Measurements from ENCODE around the gene ARHGAP36. TPM values are rescaled to one million over a fixed set of nuclear protein-coding genes. Genes with fewer than 3 reads are reported as not detected.

Gene ARHGAP36
- total RNA-seq, 1 experiment from 2014 or later, result 0.37 TPM

- Histone ChIP-seq H3K14ac (ENCODE audit: insufficient read depth, low read length) (no peak overlapping the region; the same call in 1 of the 2 replicates), H3K9me3 (ENCODE audit: control insufficient read depth, low read depth, low read length) (no peaks in the 10 kb centered on the region), H4K8ac (replicated peaks; ENCODE audit: insufficient read length, low read depth, low read length) (no peak overlapping the region), H4K20me1 (ENCODE audit: control insufficient read depth, insufficient read depth, insufficient read length) (peaks cover 4% of the 10 kb centered on the region), H4K91ac (ENCODE audit: insufficient read length, low read depth, low read length) (no peak overlapping the region), H3K23me2 (ENCODE audit: insufficient read length, low read depth, low read length, poor library complexity, severe bottlenecking) (peaks cover 20% of the 10 kb centered on the region), H2BK20ac (ENCODE audit: low read depth, low read length, poor library complexity, severe bottlenecking) (no peak overlapping the region), H4K5ac (ENCODE audit: insufficient read length, low read depth, low read length) (no peak overlapping the region), H2AFZ (ENCODE audit: low read length) (no peak overlapping the region), H3K9ac (ENCODE audit: extremely low read depth, insufficient read length, low read length) (no peak overlapping the region), H3K4ac (ENCODE audit: low read depth, low read length) (no peak overlapping the region), H2BK12ac (ENCODE audit: insufficient read length, low read depth, low read length) (no peak overlapping the region), H3K79me2 (ENCODE audit: insufficient read depth, low read length) (no peaks in the 10 kb centered on the region), H3K4me2 (ENCODE audit: insufficient read depth, insufficient read length, low read length) (peak overlapping the region; percentile 90), H2BK120ac (ENCODE audit: low read depth, low read length, poor library complexity, severe bottlenecking) (no peak overlapping the region), H3K56ac (ENCODE audit: insufficient read length, low read depth, low read length) (no peak overlapping the region), H3K4me1 (ENCODE audit: insufficient read depth, low read length) (peaks cover 10% of the 10 kb centered on the region; the same call in 1 of the 2 replicates), H2BK15ac (ENCODE audit: low read depth, low read length) (no peak overlapping the region), H3K27me3 (ENCODE audit: insufficient read depth, low read length) (peaks cover 45% of the 10 kb centered on the region), H2BK5ac (ENCODE audit: insufficient read length, low read length) (no peak overlapping the region), H2AK5ac (ENCODE audit: insufficient read length, low read length) (no peak overlapping the region), H3K27ac (ENCODE audit: insufficient read length, low read depth, low read length) (no peak overlapping the region), H3T11ph (ENCODE audit: low read length) (no peak overlapping the region), H3K79me1 (ENCODE audit: insufficient read depth, low read depth, low read length, poor library complexity, severe bottlenecking) (no peaks in the 10 kb centered on the region), H3K18ac (ENCODE audit: insufficient read length, low read depth, low read length) (no peak overlapping the region), H3K23ac (ENCODE audit: insufficient read length, low read depth, low read length) (no peak overlapping the region)
- H3K4me3 Mint-ChIP-seq, result peak overlapping the region; percentile 57 to 90
- H3K4me1 Mint-ChIP-seq, result peaks cover 41 to 47% of the 10 kb centered on the region in 2 experiments
- no CpG with 5 or more reads among the region's 75 CpGs for WGBS (ENCODE audit: extremely low coverage, insufficient read length, low lambda C conversion rate)
- peaks cover 3 to 16% (median 14%) of the 10 kb centered on the region in 3 experiments; a peak in 4 of 7 replicates for H3K36me3 Mint-ChIP-seq (ENCODE audit: insufficient read depth in 1 of 3, low read depth in 3 of 3)
- no peak overlapping the region for H3K27ac Mint-ChIP-seq
- peaks cover 93% of the 10 kb centered on the region for H3K27me3 Mint-ChIP-seq (ENCODE audit: low read depth)
- no peak for TF ChIP-seq CTCF (conservative IDR thresholded peaks at IDR 0.05)
- H3K9me3 Mint-ChIP-seq, result peaks cover 10 to 19% of the 10 kb centered on the region in 2 experiments
- peak; percentile 42 for DNase-seq
Measured at GRCh38 chrX:131081772-131082740, 23.9 kb downstream of the ARHGAP36 start.
